ENCODE measurements around the gene SOCS3.
"Not testable (repeated sequence)": the region's sequence is repeated elsewhere in the genome, so short reads cannot be mapped to it uniquely, and the experiment has no call there.

DNA sequence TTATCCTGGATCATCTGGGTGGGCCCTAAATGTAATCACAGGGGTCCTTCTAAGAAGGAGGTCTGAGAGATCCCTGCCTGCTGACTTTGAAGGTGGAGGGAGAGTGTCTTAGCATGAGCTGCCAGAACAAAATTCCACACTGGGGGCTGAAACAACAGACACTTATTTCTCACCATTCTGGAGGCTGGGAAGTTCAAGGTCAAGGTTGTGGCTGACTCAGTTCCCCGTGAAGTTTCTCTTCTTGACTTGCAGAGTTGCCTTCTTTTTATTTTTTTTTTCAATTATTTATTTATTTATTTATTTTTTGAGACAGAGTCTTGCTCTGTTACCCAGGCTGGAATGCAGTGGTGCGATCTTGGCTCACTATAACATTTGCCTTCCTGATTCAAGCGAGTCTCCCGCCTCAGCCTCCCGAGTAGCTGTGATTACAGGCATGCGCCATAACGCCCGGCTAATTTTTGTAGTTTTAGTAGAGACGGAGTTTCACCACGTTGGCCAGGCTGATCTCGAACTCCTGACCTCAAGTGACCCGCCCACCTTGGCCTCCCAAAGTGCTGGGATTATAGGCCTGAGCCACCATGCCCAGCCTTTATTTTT, 50.1 kb downstream of the SOCS3 start:
- TF ChIP-seq, protein P1, sequence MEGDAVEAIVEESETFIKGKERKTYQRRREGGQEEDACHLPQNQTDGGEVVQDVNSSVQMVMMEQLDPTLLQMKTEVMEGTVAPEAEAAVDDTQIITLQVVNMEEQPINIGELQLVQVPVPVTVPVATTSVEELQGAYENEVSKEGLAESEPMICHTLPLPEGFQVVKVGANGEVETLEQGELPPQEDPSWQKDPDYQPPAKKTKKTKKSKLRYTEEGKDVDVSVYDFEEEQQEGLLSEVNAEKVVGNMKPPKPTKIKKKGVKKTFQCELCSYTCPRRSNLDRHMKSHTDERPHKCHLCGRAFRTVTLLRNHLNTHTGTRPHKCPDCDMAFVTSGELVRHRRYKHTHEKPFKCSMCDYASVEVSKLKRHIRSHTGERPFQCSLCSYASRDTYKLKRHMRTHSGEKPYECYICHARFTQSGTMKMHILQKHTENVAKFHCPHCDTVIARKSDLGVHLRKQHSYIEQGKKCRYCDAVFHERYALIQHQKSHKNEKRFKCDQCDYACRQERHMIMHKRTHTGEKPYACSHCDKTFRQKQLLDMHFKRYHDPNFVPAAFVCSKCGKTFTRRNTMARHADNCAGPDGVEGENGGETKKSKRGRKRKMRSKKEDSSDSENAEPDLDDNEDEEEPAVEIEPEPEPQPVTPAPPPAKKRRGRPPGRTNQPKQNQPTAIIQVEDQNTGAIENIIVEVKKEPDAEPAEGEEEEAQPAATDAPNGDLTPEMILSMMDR (conservative IDR thresholded peaks at IDR 0.05 in 1 of 2, IDR thresholded peaks at IDR 0.05 in 1 of 2; ENCODE audit: low read depth in 1 of 2, low read length in 2 of 2): not testable (repeated sequence)
- TF ChIP-seq EZH2 (IDR thresholded peaks at IDR 0.05; ENCODE audit: low read length, missing control alignments): not testable (repeated sequence)

Measured in fibroblast of lung (primary cell).